K562 (cell line): ENCODE measurements around the gene NOL4L. TPM values are rescaled to one million over a fixed set of nuclear protein-coding genes. Genes with fewer than 3 reads are reported as not detected.

Source experiments
- BDP1 ChIP-seq: IDR thresholded peaks from 3 replicates; pipeline ENCODE4 v1.6.1; 2011; ENCODE audit not compliant: insufficient read length, insufficient read depth
- CLOCK ChIP-seq: fragments of 250-450 bp; sonication (Bioruptor Pico); IDR thresholded peaks from 2 replicates; pipeline ENCODE4 v1.4.0; 2020; ENCODE audit warnings: mild to moderate bottlenecking, moderate library complexity, borderline replicate concordance
- KLF1 ChIP-seq: fragments of 450-650 bp; IDR thresholded peaks from 2 replicates; pipeline ENCODE4 v1.6.1; 2016; ENCODE audit warnings: missing genetic modification characterization, missing compliant biosample characterization
- KLF6 ChIP-seq: fragments of 250-450 bp; sonication (Bioruptor Pico); IDR thresholded peaks from 2 replicates; pipeline ENCODE4 v1.4.0; 2020; ENCODE audit warnings: mild to moderate bottlenecking, moderate library complexity, borderline replicate concordance
- NCOA1 ChIP-seq: fragments of 450-650 bp; IDR thresholded peaks from 2 replicates; pipeline ENCODE4 v1.6.1; 2016; ENCODE audit warnings: low read depth
- RBM25 ChIP-seq: fragments of 200-400 bp; formaldehyde crosslinking; IDR thresholded peaks from 2 replicates; pipeline ENCODE4 v1.6.1; 2018; ENCODE audit warnings: low read length, low read depth, moderate library complexity; ENCODE audit not compliant: severe bottlenecking
- RBM34 ChIP-seq: fragments of 200-400 bp; formaldehyde crosslinking; IDR thresholded peaks from 2 replicates; pipeline ENCODE4 v1.6.1; 2018; ENCODE audit warnings: low read length, borderline replicate concordance; ENCODE audit not compliant: insufficient read depth
- SAP30 ChIP-seq: fragments of 200-600 bp; sonication (generic); IDR thresholded peaks from 2 replicates; pipeline ENCODE4 v1.6.1; 2012; ENCODE audit warnings: borderline replicate concordance, low read depth, mild to moderate bottlenecking, moderate library complexity, low read length, control low read depth, inconsistent platforms; ENCODE audit not compliant: insufficient read depth, poor library complexity, severe bottlenecking
- WHSC1 ChIP-seq: IDR thresholded peaks from one replicate; pipeline ENCODE4 v1.6.1; 2012; ENCODE audit warnings: low read length, control low read depth, inconsistent platforms
- ZBTB17 ChIP-seq: fragments of 450-650 bp; formaldehyde crosslinking; IDR thresholded peaks from 2 replicates; pipeline ENCODE4 v1.4.0; 2020; ENCODE audit warnings: mild to moderate bottlenecking
- ZFP30 ChIP-seq: fragments of 250-450 bp; sonication (Bioruptor Pico); IDR thresholded peaks from 2 replicates; pipeline ENCODE4 v1.8.0; 2022; ENCODE audit warnings: moderate library complexity, mild to moderate bottlenecking, inconsistent platforms, borderline replicate concordance
- ZNF583 ChIP-seq: fragments of 250-450 bp; sonication (Bioruptor Pico); IDR thresholded peaks from 2 replicates; pipeline ENCODE4 v1.4.0; 2020
- ZNF609 ChIP-seq: sonication (generic); formaldehyde crosslinking; IDR thresholded peaks from 2 replicates; pipeline ENCODE4 v1.8.1; 2023; ENCODE audit warnings: missing genetic modification reagents, mild to moderate bottlenecking, borderline replicate concordance
- ZNF696 ChIP-seq: fragments of 250-450 bp; sonication (Bioruptor Pico); conservative IDR thresholded peaks from 2 replicates; pipeline ENCODE4 v1.4.0; 2020; ENCODE audit warnings: mild to moderate bottlenecking, moderate library complexity
- polyA plus RNA-seq, 8 experiments: library from polyadenylated mRNA; depleted of rRNA in 4 of 8; stranded (reverse) in 5 of 8; unstranded in 3 of 8; fragments of >200 nt; fragmentation: Nextera tagmentation in 2 of 8; fragmentation: Illumina TruSeq in 1 of 8; extraction: Ambion mirVana in 2 of 8; extraction: Trizol in 1 of 8; gene quantifications; 2 replicates each; pipeline versions ENCODE4 v1.2.1 to v1.2.3, GENCODE V29; 2011 to 2014; ENCODE audit warnings: inconsistent platforms in 1 of 8, missing spikeins in 1 of 8
- total RNA-seq, 7 experiments: library from RNA; depleted of rRNA in 6 of 7; stranded (reverse); fragments of >200 nt in 6 of 7; fragmentation: Illumina TruSeq in 2 of 7; extraction: Trizol in 2 of 7; gene quantifications; 2 replicates each; pipeline versions ENCODE4 v1.2.1 to v1.2.3, GENCODE V29; 2011 to 2021; ENCODE audit warnings: low replicate concordance in 1 of 7
- TF ChIP-seq, protein P1 (sequence below), 3 experiments: fragments of 200-800 bp in 1 of 3; fragments of 250-450 bp in 1 of 3; fragments of 450-650 bp in 1 of 3; sonication (Bioruptor Pico) in 1 of 3; sonication (Bioruptor generic) in 1 of 3; formaldehyde crosslinking in 1 of 3; IDR thresholded peaks; 2 replicates each; pipeline versions ENCODE4 v1.6.1 to v1.8.0; 2016 to 2022; ENCODE audit warnings: mild to moderate bottlenecking in 2 of 3, missing genetic modification characterization in 2 of 3, missing compliant biosample characterization in 1 of 3, moderate library complexity in 1 of 3

The NOL4L gene
- total and polyA plus RNA-seq, 9 of the 15 experiments (the other 6 are each of a cell fraction or from before 2014, with no cell fraction given) = 5.1 to 36.2 (median 13.6) TPM

GRCh38 chr20:32539026-32539816 lies 45.9 kb downstream of the NOL4L start (continued):
- TF ChIP-seq CLOCK (CRISPR knock-in tag) = peak; percentile 77; the same call in 1 of the 2 replicates
- TF ChIP-seq WHSC1 = no peak
- no peak for TF ChIP-seq BDP1
- TF ChIP-seq, protein P1, sequence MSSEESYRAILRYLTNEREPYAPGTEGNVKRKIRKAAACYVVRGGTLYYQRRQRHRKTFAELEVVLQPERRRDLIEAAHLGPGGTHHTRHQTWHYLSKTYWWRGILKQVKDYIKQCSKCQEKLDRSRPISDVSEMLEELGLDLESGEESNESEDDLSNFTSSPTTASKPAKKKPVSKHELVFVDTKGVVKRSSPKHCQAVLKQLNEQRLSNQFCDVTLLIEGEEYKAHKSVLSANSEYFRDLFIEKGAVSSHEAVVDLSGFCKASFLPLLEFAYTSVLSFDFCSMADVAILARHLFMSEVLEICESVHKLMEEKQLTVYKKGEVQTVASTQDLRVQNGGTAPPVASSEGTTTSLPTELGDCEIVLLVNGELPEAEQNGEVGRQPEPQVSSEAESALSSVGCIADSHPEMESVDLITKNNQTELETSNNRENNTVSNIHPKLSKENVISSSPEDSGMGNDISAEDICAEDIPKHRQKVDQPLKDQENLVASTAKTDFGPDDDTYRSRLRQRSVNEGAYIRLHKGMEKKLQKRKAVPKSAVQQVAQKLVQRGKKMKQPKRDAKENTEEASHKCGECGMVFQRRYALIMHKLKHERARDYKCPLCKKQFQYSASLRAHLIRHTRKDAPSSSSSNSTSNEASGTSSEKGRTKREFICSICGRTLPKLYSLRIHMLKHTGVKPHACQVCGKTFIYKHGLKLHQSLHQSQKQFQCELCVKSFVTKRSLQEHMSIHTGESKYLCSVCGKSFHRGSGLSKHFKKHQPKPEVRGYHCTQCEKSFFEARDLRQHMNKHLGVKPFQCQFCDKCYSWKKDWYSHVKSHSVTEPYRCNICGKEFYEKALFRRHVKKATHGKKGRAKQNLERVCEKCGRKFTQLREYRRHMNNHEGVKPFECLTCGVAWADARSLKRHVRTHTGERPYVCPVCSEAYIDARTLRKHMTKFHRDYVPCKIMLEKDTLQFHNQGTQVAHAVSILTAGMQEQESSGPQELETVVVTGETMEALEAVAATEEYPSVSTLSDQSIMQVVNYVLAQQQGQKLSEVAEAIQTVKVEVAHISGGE (CRISPR knock-in tag; IDR thresholded peaks at IDR 0.05) = no peak; a peak in 1 of 6 replicates
- TF ChIP-seq NCOA1 = no peak
- TF ChIP-seq RBM25 = peak; percentile 90
- TF ChIP-seq ZNF583 (CRISPR knock-in tag) = peak; percentile 62; the same call in 1 of the 2 replicates
- TF ChIP-seq RBM34 = no peak
- peak; percentile 57; the same call in 1 of the 2 replicates for TF ChIP-seq ZBTB17 (CRISPR knock-in tag)
- no peak for TF ChIP-seq ZNF696
- TF ChIP-seq ZFP30 (CRISPR knock-in tag) = no peak
- TF ChIP-seq ZNF609 = no peak
- peak; percentile 66; the same call in 1 of the 2 replicates for TF ChIP-seq KLF6
- TF ChIP-seq SAP30 = no peak
- peak; percentile 20; the same call in 1 of the 2 replicates for TF ChIP-seq KLF1
